IMR-90 (cell line): ENCODE measurements around the gene EIF4G3.

Source experiments
- BHLHE40 ChIP-seq: fragments of 150-350 bp; IDR thresholded peaks from 2 replicates; pipeline ENCODE4 v1.6.1; 2016; ENCODE audit warnings: mild to moderate bottlenecking, low read depth, low read length
- CEBPB ChIP-seq: IDR thresholded peaks from 2 replicates; pipeline ENCODE4 v1.6.1; 2012; ENCODE audit warnings: low read depth, low read length, improper control_type of control experiment
- CHD1 ChIP-seq: IDR thresholded peaks from 2 replicates; pipeline ENCODE4 v1.6.1; 2012; ENCODE audit warnings: low read depth, low read length, improper control_type of control experiment
- CTCF ChIP-seq: conservative IDR thresholded peaks from 2 replicates; pipeline ENCODE4 v1.5.1; 2012; ENCODE audit warnings: mild to moderate bottlenecking, low read depth, low read length, improper control_type of control experiment
- MAZ ChIP-seq: IDR thresholded peaks from 2 replicates; pipeline ENCODE4 v1.6.1; 2012; ENCODE audit warnings: low read depth, mild to moderate bottlenecking, low read length, improper control_type of control experiment, moderate library complexity, borderline replicate concordance
- MXI1 ChIP-seq: IDR thresholded peaks from 2 replicates; pipeline ENCODE4 v1.6.1; 2012; ENCODE audit warnings: low read depth, mild to moderate bottlenecking, low read length, moderate library complexity, borderline replicate concordance
- NFE2L2 ChIP-seq: fragments of 150-350 bp; IDR thresholded peaks from 2 replicates; pipeline ENCODE4 v1.6.1; 2016; ENCODE audit warnings: low read depth, mild to moderate bottlenecking, low read length
- POLR2A ChIP-seq: IDR thresholded peaks from 2 replicates; pipeline ENCODE4 v1.6.1; 2012; ENCODE audit warnings: mild to moderate bottlenecking, low read depth, low read length
- RAD21 ChIP-seq: IDR thresholded peaks from 2 replicates; pipeline ENCODE4 v1.6.1; 2012; ENCODE audit warnings: low read length, improper control_type of control experiment
- RFX5 ChIP-seq: IDR thresholded peaks from 2 replicates; pipeline ENCODE4 v1.8.0; 2012; ENCODE audit warnings: low read depth, mild to moderate bottlenecking, low read length, moderate library complexity
- SMC3 ChIP-seq: fragments of 150-350 bp; IDR thresholded peaks from 2 replicates; pipeline ENCODE4 v1.6.1; 2016; ENCODE audit warnings: low read depth, mild to moderate bottlenecking, antibody characterized with exemption, low read length, moderate library complexity

- TF ChIP-seq CTCF = no peak
- no peak for TF ChIP-seq CEBPB
- no peak for TF ChIP-seq RAD21
- TF ChIP-seq MXI1 = no peak
- TF ChIP-seq RFX5 = no peak
- TF ChIP-seq POLR2A = no peak
- TF ChIP-seq SMC3 = no peak
- no peak for TF ChIP-seq NFE2L2
- no peak for TF ChIP-seq CHD1
- TF ChIP-seq MAZ = no peak
- TF ChIP-seq BHLHE40 = no peak
Measured at GRCh38 chr1:20883766-20884165, 292.9 kb downstream of the EIF4G3 start.
